Stomach (tissue), 9 donors: Measurements from ENCODE around the gene QRFP. TPM values are rescaled to one million over a fixed set of nuclear protein-coding genes. Genes with fewer than 3 reads are reported as not detected.

ENCODE experiments used
- DNase-seq, 2 donors: peaks; one replicate each; pipeline versions ENCODE4 v3.0.0 to v3.0.0-alpha.2; 2013 to 2019
- H3K27ac ChIP-seq, 5 donors: fragments of 200-600 bp in 4 of 5; sonication (generic) in 4 of 5; one replicate each; pipeline ENCODE4 v1.5.1; 2013 to 2019; ENCODE audit warnings: mild to moderate bottlenecking in 1 of 5, moderate library complexity in 1 of 5
- H3K27me3 ChIP-seq, 3 donors: fragments of 200-600 bp; sonication (generic); one replicate each; pipeline ENCODE4 v1.5.1; 2017 to 2019; ENCODE audit warnings: mixed run types in 1 of 3
- H3K36me3 ChIP-seq, 4 donors: fragments of 200-600 bp; sonication (generic); 1 replicate in 3 of 4; 2 replicates in 1 of 4; pipeline ENCODE4 v1.5.1; 2016 to 2019
- H3K4me1 ChIP-seq, 4 donors: fragments of 200-600 bp; sonication (generic); one replicate each; pipeline ENCODE4 v1.5.1; 2016 to 2019
- H3K4me3 ChIP-seq, 4 donors: fragments of 200-600 bp; sonication (generic) in 3 of 4; one replicate each; pipeline ENCODE4 v1.5.1; 2016 to 2019; ENCODE audit warnings: mild to moderate bottlenecking in 1 of 4
- H3K9me3 ChIP-seq, 4 donors: fragments of 200-600 bp; sonication (generic); one replicate each; pipeline ENCODE4 v1.5.1; 2016 to 2019
- CTCF ChIP-seq, 7 experiments: fragments of 450-650 bp in 4 of 7; fragments of 200-600 bp in 3 of 7; sonication (generic) in 3 of 7; IDR thresholded peaks; one replicate each; pipeline ENCODE4 v1.5.1; 2016 to 2019; ENCODE audit warnings: antibody characterized with exemption in 7 of 7, control low read depth in 2 of 7, mild to moderate bottlenecking in 1 of 7
- EP300 ChIP-seq: sonication (generic); formaldehyde crosslinking; IDR thresholded peaks from one replicate; pipeline ENCODE4 v1.6.1; 2017; ENCODE audit warnings: antibody characterized with exemption
- POLR2A ChIP-seq, 4 donors: fragments of 450-650 bp; IDR thresholded peaks; one replicate each; pipeline ENCODE4 v1.6.1; 2016; ENCODE audit warnings: antibody characterized with exemption in 4 of 4, control low read depth in 2 of 4, mild to moderate bottlenecking in 1 of 4, moderate library complexity in 1 of 4
- POLR2AphosphoS5 ChIP-seq, 3 donors: sonication (generic); formaldehyde crosslinking; IDR thresholded peaks; one replicate each; pipeline ENCODE4 v1.6.1; 2016; ENCODE audit warnings: antibody characterized with exemption in 3 of 3
- WGBS, 5 donors: extraction: QIAGEN DNeasy Blood & Tissue Kit in 3 of 5; methylation state at CpG; one replicate each; pipeline versions ENCODE4 v1.1.5 to v1.1.7; 2013 to 2018; 5-methylcytosine and 5-hydroxymethylcytosine counted together
- intact Hi-C: fragments of 100-400 bp; cut with DNase I; formaldehyde crosslinking; loops from one replicate; pipeline ENCODE4 v1.15.1; 2023; ENCODE audit warnings: low total_unique reads
- polyA plus RNA-seq, 3 donors: library from polyadenylated mRNA; stranded (reverse); fragments of 200-250 nt; gene quantifications; one replicate each; pipeline ENCODE4 v1.2.3, GENCODE V29; 2013
- total RNA-seq, 5 donors: library from RNA; depleted of rRNA; stranded (reverse); fragments of >200 nt; gene quantifications; one replicate each; pipeline versions ENCODE4 v1.1.0 to v1.2.3, GENCODE V29; 2014 to 2016
- donor health status: healthy with polysubstance abuse.
- donor health status: Bipolar disorder and iron deficiency.
- donor health status: healthy.

The QRFP gene
- total and polyA plus RNA-seq, 8 donors = not detected

- DNase-seq = no peak
- peak overlapping the region in 2 of 5 donors; percentile 51 to 55 for H3K27ac ChIP-seq
- peaks cover 18 to 46% (median 34%) of the 10 kb centered on the region in 4 donors for H3K4me1 ChIP-seq
- H3K9me3 ChIP-seq = no peaks in the 10 kb centered on the region
- H3K4me3 ChIP-seq = no peak overlapping the region
- intact Hi-C loops = no loop called here
- peaks cover 0 to 7% (median 5%) of the 10 kb centered on the region in 3 donors for H3K27me3 ChIP-seq
- TF ChIP-seq POLR2A (IDR thresholded peaks at IDR 0.05) (no peak), POLR2AphosphoS5 (IDR thresholded peaks at IDR 0.05) (no peak), EP300 (no peak), CTCF (IDR thresholded peaks at IDR 0.05) (no peak)
- 79 to 89% (median 85%) methylated on average over 24 of the region's 24 CpGs for WGBS, 5 donors
- peaks cover 34 to 63% (median 61%) of the 10 kb centered on the region in 4 donors for H3K36me3 ChIP-seq
Measured at GRCh38 chr9:130892477-130893304, 3.9 kb downstream of the QRFP start.

- DNase-seq = peak in 1 of 2 donors; percentile 42
- TF ChIP-seq POLR2AphosphoS5 (IDR thresholded peaks at IDR 0.05) (no peak), EP300 (no peak), CTCF (IDR thresholded peaks at IDR 0.05) (no peak), POLR2A (IDR thresholded peaks at IDR 0.05) (no peak)
- H3K4me1 ChIP-seq = peaks cover 18 to 53% (median 40%) of the 10 kb centered on the region in 4 donors
- H3K4me3 ChIP-seq = no peak overlapping the region
- intact Hi-C loops = no loop called here
- peaks cover 42 to 71% (median 69%) of the 10 kb centered on the region in 4 donors for H3K36me3 ChIP-seq
- H3K27ac ChIP-seq = no peak overlapping the region
- H3K9me3 ChIP-seq = no peaks in the 10 kb centered on the region
- no peaks in the 10 kb centered on the region for H3K27me3 ChIP-seq
- 78 to 89% (median 85%) methylated on average over 17 to 18 of the region's 18 CpGs for WGBS, 5 donors
Measured at GRCh38 chr9:130891688-130892476, 4.7 kb downstream of the QRFP start.

- no peak overlapping the region for H3K4me3 ChIP-seq
- peaks cover 18 to 57% (median 41%) of the 10 kb centered on the region in 4 donors for H3K4me1 ChIP-seq
- no peak for TF ChIP-seq EP300
- whole genome bisulfite sequencing, 5 donors = 83 to 87% (median 86%) methylated on average over 20 of the region's 20 CpGs
- intact Hi-C loops = no loop called here
- H3K36me3 ChIP-seq = peaks cover 50 to 79% (median 77%) of the 10 kb centered on the region in 4 donors
- DNase-seq = no peak
- H3K9me3 ChIP-seq = no peaks in the 10 kb centered on the region
- no peaks in the 10 kb centered on the region for H3K27me3 ChIP-seq
- no peak overlapping the region for H3K27ac ChIP-seq
Measured at GRCh38 chr9:130890870-130891687, 5.5 kb downstream of the QRFP start.

- H3K4me1 ChIP-seq = peaks cover 12 to 52% (median 35%) of the 10 kb centered on the region in 4 donors
- H3K9me3 ChIP-seq = no peaks in the 10 kb centered on the region
- H3K4me3 ChIP-seq = no peak overlapping the region
- no peaks in the 10 kb centered on the region for H3K27me3 ChIP-seq
- no peak for TF ChIP-seq EP300
- TF ChIP-seq CTCF (IDR thresholded peaks at IDR 0.05) = no peak
- TF ChIP-seq POLR2AphosphoS5 (IDR thresholded peaks at IDR 0.05) = no peak
- DNase-seq = no peak
- no peak overlapping the region for H3K27ac ChIP-seq
- WGBS, 5 donors = 80 to 89% (median 88%) methylated on average over 9 of the region's 9 CpGs
- intact Hi-C loops = no loop called here
- H3K36me3 ChIP-seq = peaks cover 59 to 89% (median 87%) of the 10 kb centered on the region in 4 donors
Measured at GRCh38 chr9:130890124-130890523, 6.5 kb downstream of the QRFP start.
